Erythroblast (primary cell): Measurements from ENCODE around the gene MS4A4E.

Experiments
- GATA1 ChIP-seq: IDR thresholded peaks from 2 replicates; pipeline ENCODE4 v1.6.1; 2011; ENCODE audit warnings: low read depth, mild to moderate bottlenecking, control low read depth, low read length, moderate library complexity
- POLR2A ChIP-seq: IDR thresholded peaks from 2 replicates; pipeline ENCODE4 v1.6.1; 2011; ENCODE audit warnings: mild to moderate bottlenecking, low read length

GRCh38 chr11:60206616-60207015, 36.3 kb downstream of the MS4A4E start:
- TF ChIP-seq POLR2A (no peak), GATA1 (no peak)
